GM12878 (cell line): ENCODE measurements around the gene GATA2. TPM values are rescaled to one million over a fixed set of nuclear protein-coding genes. Genes with fewer than 3 reads are reported as not detected.

Experiments
- ATAC-seq: fragments of 200-7000 bp; cut with Tn5 transposase; 3 replicates; pipeline ENCODE4 v1.9.1; 2020; ENCODE audit warnings: mild to moderate bottlenecking, moderate library complexity
- BruUV-seq: library from RNA; stranded (reverse); fragments of 400-500 nt; replicated peaks from 2 replicates; lab custom pipeline; 2021; lab: Mats Ljungman, UMichigan
- CTCF ChIA-PET: fragments of 300-600 bp; sonication (Branson Sonifier 250); formaldehyde crosslinking; extraction: SDS; loops from one replicate; lab custom pipeline; 2021; ENCODE audit warnings: inconsistent platforms; lab: Yijun Ruan, JAX
- POLR2A ChIA-PET: fragments of 350-600 bp; formaldehyde crosslinking; extraction: SDS; loops from one replicate; lab custom pipeline; 2021; ENCODE audit warnings: inconsistent platforms; lab: Charles Lee
- RAD21 ChIA-PET: fragments of 300-600 bp; sonication (Branson Sonifier 250); formaldehyde crosslinking; loops from one replicate; lab custom pipeline; 2023; ENCODE audit warnings: antibody characterized with exemption; ENCODE audit not compliant: unreplicated experiment; lab: Charles Lee
- SMC1A ChIA-PET: fragments of 300-600 bp; sonication (Branson Sonifier 250); formaldehyde crosslinking; loops from one replicate; lab custom pipeline; 2023; ENCODE audit not compliant: unreplicated experiment, uncharacterized antibody; lab: Charles Lee
- DNase-seq: peaks from one replicate; pipeline ENCODE4 v3.0.0-alpha.2; 2011; ENCODE audit warnings: low read depth, low spot score
- FAIRE-seq: peaks from 3 replicates; lab custom pipeline; 2011; peaks lifted over from hg19 to GRCh38; lab: Jason Lieb, UNC
- H2AFZ ChIP-seq: 2 replicates; pipeline ENCODE4 v1.6.0; 2011; ENCODE audit warnings: low read depth, low read length, control low read depth; ENCODE audit not compliant: control insufficient read depth
- H3K27ac ChIP-seq: 2 replicates; pipeline ENCODE4 v1.5.1; 2011; ENCODE audit warnings: control low read depth; ENCODE audit not compliant: control insufficient read depth, insufficient read depth
- H3K27me3 ChIP-seq, 2 experiments: replicated peaks in 1 of 2; 2 replicates each; pipeline versions ENCODE4 v1.6.0 to v1.6.1; 2011; ENCODE audit warnings: low read length in 1 of 2; ENCODE audit not compliant: control insufficient read depth in 2 of 2, insufficient read depth in 2 of 2
- H3K36me3 ChIP-seq, 2 experiments: 2 replicates each; pipeline ENCODE4 v1.5.1; 2011; ENCODE audit warnings: low read length in 1 of 2; ENCODE audit not compliant: control insufficient read depth in 2 of 2, insufficient read depth in 2 of 2
- H3K4me1 ChIP-seq: 2 replicates; pipeline ENCODE4 v1.6.1; 2011; ENCODE audit warnings: mild to moderate bottlenecking, low read length, moderate library complexity, mixed read lengths; ENCODE audit not compliant: control insufficient read depth, insufficient read depth
- H3K4me2 ChIP-seq: 2 replicates; pipeline ENCODE4 v1.6.0; 2011; ENCODE audit warnings: control low read depth; ENCODE audit not compliant: control insufficient read depth, insufficient read depth
- H3K4me3 ChIP-seq: fragments of 200-600 bp; sonication (generic); 2 replicates; pipeline ENCODE4 v1.5.1; 2016
- H3K79me2 ChIP-seq: 2 replicates; pipeline ENCODE4 v1.6.0; 2011; ENCODE audit warnings: low read length; ENCODE audit not compliant: control insufficient read depth, insufficient read depth
- H3K9ac ChIP-seq: 2 replicates; pipeline ENCODE4 v1.8.0; 2011; ENCODE audit warnings: low read length, control low read depth, mixed read lengths; ENCODE audit not compliant: control insufficient read depth, insufficient read depth
- H3K9me3 ChIP-seq: replicated peaks from 3 replicates; pipeline ENCODE4 v1.5.1; 2011; ENCODE audit warnings: mild to moderate bottlenecking, low read length; ENCODE audit not compliant: control insufficient read depth, insufficient read depth
- H4K20me1 ChIP-seq: 2 replicates; pipeline ENCODE4 v1.6.0; 2011; ENCODE audit not compliant: control insufficient read depth, insufficient read depth
- BACH1 ChIP-seq: fragments of 450-650 bp; IDR thresholded peaks from 2 replicates; pipeline ENCODE4 v1.6.1; 2017; ENCODE audit warnings: mild to moderate bottlenecking, borderline replicate concordance
- CEBPB ChIP-seq, 2 experiments: fragments of 150-350 bp in 1 of 2; IDR thresholded peaks; 2 replicates each; pipeline ENCODE4 v1.6.1; 2012 to 2014; ENCODE audit warnings: low read depth in 2 of 2, low read length in 2 of 2, borderline replicate concordance in 1 of 2, inconsistent platforms in 1 of 2
- ESRRA ChIP-seq: IDR thresholded peaks from 2 replicates; pipeline ENCODE4 v1.6.1; 2012; ENCODE audit warnings: mild to moderate bottlenecking, low read length, improper control_type of control experiment
- MEF2A ChIP-seq: IDR thresholded peaks from 2 replicates; pipeline ENCODE4 v1.6.1; 2011; ENCODE audit warnings: low read depth, mild to moderate bottlenecking, low read length, moderate library complexity; ENCODE audit not compliant: insufficient read depth
- MYB ChIP-seq: fragments of 150-350 bp; IDR thresholded peaks from 2 replicates; pipeline ENCODE4 v1.6.1; 2014; ENCODE audit warnings: mild to moderate bottlenecking, low read depth, low read length, borderline replicate concordance
- PBX3 ChIP-seq: IDR thresholded peaks from 2 replicates; pipeline ENCODE4 v1.6.1; 2011; ENCODE audit warnings: mild to moderate bottlenecking, low read depth, low read length, moderate library complexity; ENCODE audit not compliant: insufficient replicate concordance
- PRDM15 ChIP-seq: fragments of 450-650 bp; formaldehyde crosslinking; IDR thresholded peaks from 2 replicates; pipeline ENCODE4 v1.4.0; 2020; ENCODE audit warnings: mild to moderate bottlenecking, moderate library complexity
- RCOR1 ChIP-seq: conservative IDR thresholded peaks from 2 replicates; pipeline ENCODE4 v1.6.1; 2012; ENCODE audit warnings: low read depth, low read length, improper control_type of control experiment
- SMAD1 ChIP-seq: fragments of 450-650 bp; IDR thresholded peaks from 2 replicates; pipeline ENCODE4 v1.6.1; 2018; ENCODE audit warnings: mild to moderate bottlenecking, low read depth; ENCODE audit not compliant: partially characterized antibody
- SMAD5 ChIP-seq: IDR thresholded peaks from 2 replicates; pipeline ENCODE4 v1.6.1; 2016; ENCODE audit warnings: antibody characterized with exemption, low read depth
- TCF3 ChIP-seq: IDR thresholded peaks from 2 replicates; pipeline ENCODE4 v1.6.1; 2012; ENCODE audit warnings: low read depth, mild to moderate bottlenecking, low read length, borderline replicate concordance; ENCODE audit not compliant: insufficient read depth
- WRNIP1 ChIP-seq: IDR thresholded peaks from 2 replicates; pipeline ENCODE4 v1.6.1; 2011; ENCODE audit warnings: low read depth, low read length, improper control_type of control experiment, borderline replicate concordance
- WGBS: methylation state at CpG from one replicate; pipeline ENCODE4 v1.1.6; 2016; ENCODE audit warnings: low lambda C conversion rate; ENCODE audit not compliant: insufficient replicate concordance, insufficient coverage; ENCODE audit errors: missing lambda C conversion rate; 5-methylcytosine and 5-hydroxymethylcytosine counted together
- in situ Hi-C: fragments of 300-500 bp; cut with MboI; formaldehyde crosslinking; loops from 9 replicates; pipeline ENCODE4 v1.14.3; 2018; ENCODE audit warnings: mixed read lengths
- intact Hi-C: fragments of 100-400 bp; cut with micrococcal nuclease; formaldehyde crosslinking; loops from one replicate; pipeline ENCODE4 v1.14.2; 2022; ENCODE audit not compliant: unreplicated experiment
- polyA plus RNA-seq, 11 experiments: library from polyadenylated mRNA; depleted of rRNA in 4 of 11; unstranded in 6 of 11; stranded (reverse) in 5 of 11; fragments of >200 nt; fragmentation: Nextera tagmentation in 4 of 11; fragmentation: Illumina TruSeq in 1 of 11; extraction: Ambion mirVana in 4 of 11; extraction: Trizol in 1 of 11; gene quantifications; 1 replicate in 1 of 11; 2 replicates in 10 of 11; pipeline versions ENCODE4 v1.2.1 to v1.2.3, GENCODE V29; 2011 to 2016; ENCODE audit warnings: inconsistent platforms in 2 of 11, missing spikeins in 2 of 11, low read depth in 1 of 11
- total RNA-seq, 4 experiments: library from RNA; depleted of rRNA in 3 of 4; stranded (reverse); fragments of >200 nt in 3 of 4; fragmentation: Illumina TruSeq in 1 of 4; extraction: Trizol in 1 of 4; gene quantifications; 2 replicates each; pipeline versions ENCODE4 v1.2.1 to v1.2.3, GENCODE V29; 2013 to 2021

GATA2 gene
- total and polyA plus RNA-seq, 10 of the 15 experiments (the other 5 are each of a cell fraction or from before 2014, with no cell fraction given): 0.56 TPM; not detected in 9

GRCh38 chr3:128454310-128454618, 38.7 kb downstream of the GATA2 start:
- DNase-seq (no peak), FAIRE-seq (no peak), ATAC-seq (no peak)
- RAD21 ChIA-PET: no interaction called here
- H4K20me1 ChIP-seq: no peaks in the 10 kb centered on the region
- H3K4me1 ChIP-seq: no peaks in the 10 kb centered on the region
- no peak overlapping the region for H2AFZ ChIP-seq
- no peaks in the 10 kb centered on the region for H3K79me2 ChIP-seq
- CTCF ChIA-PET: no interaction called here
- H3K4me2 ChIP-seq: no peak overlapping the region
- POLR2A ChIA-PET: no interaction called here
- no peak overlapping the region for H3K4me3 ChIP-seq
- WGBS: 27% methylated on average over 2 of the region's 2 CpGs
- H3K27ac ChIP-seq: no peak overlapping the region
- SMC1A ChIA-PET: no interaction called here
- no peak overlapping the region for H3K9ac ChIP-seq
- BruUV-seq: no TSS peak
- in situ Hi-C loops: no loop called here
- H3K27me3 ChIP-seq: peaks cover 3 to 5% of the 10 kb centered on the region in 2 experiments
- no peaks in the 10 kb centered on the region for H3K36me3 ChIP-seq
- intact Hi-C loops: no loop called here
- TF ChIP-seq MYB (no peak), PRDM15 (CRISPR knock-in tag) (no peak), WRNIP1 (no peak), BACH1 (no peak), CEBPB (IDR thresholded peaks at IDR 0.05; ENCODE audit: borderline replicate concordance in 1 of 2, low read depth in 2 of 2, low read length in 2 of 2) (no peak), MEF2A (no peak), ESRRA (no peak), PBX3 (no peak), SMAD1 (no peak), TCF3 (no peak), RCOR1 (no peak), SMAD5 (no peak)
- no peaks in the 10 kb centered on the region; the same call in 2 of the 3 replicates for H3K9me3 ChIP-seq
